ENCODE data around the gene IRF3. TPM values are rescaled to one million over a fixed set of nuclear protein-coding genes. Genes with fewer than 3 reads are reported as not detected.

Gene IRF3
- total RNA-seq, 2 donors from 2014 or later = 53.4 to 58.0 TPM

DNA sequence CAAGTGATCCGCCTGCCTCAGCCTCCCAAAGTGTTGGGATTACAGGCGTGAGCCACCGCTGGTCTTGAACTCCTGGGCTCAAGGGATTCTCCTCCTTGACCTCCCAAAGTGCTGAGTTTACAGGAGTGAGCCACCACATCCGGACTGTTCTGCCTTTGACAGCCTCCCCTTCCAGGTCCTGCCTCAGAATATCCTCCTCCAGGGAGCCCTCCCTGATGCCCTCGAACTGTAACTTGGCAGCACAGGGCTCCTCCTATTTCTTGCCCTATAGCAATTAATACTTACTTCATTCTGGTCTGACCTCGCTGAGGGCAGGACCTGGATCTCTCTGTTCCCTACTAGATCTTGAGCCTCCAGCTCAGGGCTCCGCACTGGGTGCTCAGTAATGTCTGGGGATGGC is 31.2 kb upstream of the IRF3 start:
- intact Hi-C loops (cut with DNase I) = no loop called here

DNA sequence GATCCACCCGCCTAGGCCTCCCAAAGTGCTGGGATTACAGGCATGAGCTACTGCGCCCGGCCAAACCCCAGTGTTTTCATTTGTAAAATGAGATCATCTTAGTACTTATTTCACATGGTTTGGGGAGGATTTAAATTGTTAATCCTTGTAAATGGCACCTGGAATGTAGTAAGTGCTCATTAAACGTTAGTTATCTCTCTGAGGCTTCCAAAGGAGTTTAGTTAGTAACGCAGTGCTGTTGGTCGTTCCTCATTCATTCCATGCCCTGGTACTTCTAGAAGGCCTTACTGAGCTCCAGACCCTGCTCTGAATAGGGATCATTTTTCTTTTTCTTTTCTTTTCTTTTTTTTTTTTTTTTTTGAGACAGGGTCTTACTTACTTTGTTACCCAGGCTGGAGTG is 30.5 kb upstream of the IRF3 start:
- Histone ChIP-seq H3K36me3 (no peaks in the 10 kb centered on the region), H3K27me3 (replicated peaks; ENCODE audit: insufficient read depth) (no peaks in the 10 kb centered on the region), H3K4me3 (no peak overlapping the region), H3K27ac (no peak overlapping the region), H3K9me3 (no peaks in the 10 kb centered on the region), H3K4me1 (replicated peaks) (no peaks in the 10 kb centered on the region)
- 85% methylated on average over 6 of the region's 6 CpGs for WGBS
- intact Hi-C loops (cut with DNase I) = no loop called here
- TF ChIP-seq POLR2AphosphoS5 (IDR thresholded peaks at IDR 0.05) (no peak), POLR2A (IDR thresholded peaks at IDR 0.05) (no peak)
- TF ChIP-seq, protein P1, sequence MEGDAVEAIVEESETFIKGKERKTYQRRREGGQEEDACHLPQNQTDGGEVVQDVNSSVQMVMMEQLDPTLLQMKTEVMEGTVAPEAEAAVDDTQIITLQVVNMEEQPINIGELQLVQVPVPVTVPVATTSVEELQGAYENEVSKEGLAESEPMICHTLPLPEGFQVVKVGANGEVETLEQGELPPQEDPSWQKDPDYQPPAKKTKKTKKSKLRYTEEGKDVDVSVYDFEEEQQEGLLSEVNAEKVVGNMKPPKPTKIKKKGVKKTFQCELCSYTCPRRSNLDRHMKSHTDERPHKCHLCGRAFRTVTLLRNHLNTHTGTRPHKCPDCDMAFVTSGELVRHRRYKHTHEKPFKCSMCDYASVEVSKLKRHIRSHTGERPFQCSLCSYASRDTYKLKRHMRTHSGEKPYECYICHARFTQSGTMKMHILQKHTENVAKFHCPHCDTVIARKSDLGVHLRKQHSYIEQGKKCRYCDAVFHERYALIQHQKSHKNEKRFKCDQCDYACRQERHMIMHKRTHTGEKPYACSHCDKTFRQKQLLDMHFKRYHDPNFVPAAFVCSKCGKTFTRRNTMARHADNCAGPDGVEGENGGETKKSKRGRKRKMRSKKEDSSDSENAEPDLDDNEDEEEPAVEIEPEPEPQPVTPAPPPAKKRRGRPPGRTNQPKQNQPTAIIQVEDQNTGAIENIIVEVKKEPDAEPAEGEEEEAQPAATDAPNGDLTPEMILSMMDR (IDR thresholded peaks at IDR 0.05) = no peak
- DNase-seq (ENCODE audit: low spot score) = no peak

More for the DNA sequence above, 31.2 kb upstream of the IRF3 start:
- Histone ChIP-seq H3K4me3 (no peak overlapping the region), H3K27me3 (replicated peaks; ENCODE audit: insufficient read depth) (no peaks in the 10 kb centered on the region), H3K27ac (no peak overlapping the region), H3K36me3 (no peaks in the 10 kb centered on the region), H3K9me3 (no peaks in the 10 kb centered on the region), H3K4me1 (replicated peaks) (no peaks in the 10 kb centered on the region)
- WGBS = 98% methylated on average over 7 of the region's 7 CpGs
- TF ChIP-seq, protein P1 (IDR thresholded peaks at IDR 0.05) = no peak
- TF ChIP-seq POLR2A (IDR thresholded peaks at IDR 0.05) = no peak
- no peak for TF ChIP-seq POLR2AphosphoS5 (IDR thresholded peaks at IDR 0.05)
- DNase-seq (ENCODE audit: low spot score) = no peak

DNA sequence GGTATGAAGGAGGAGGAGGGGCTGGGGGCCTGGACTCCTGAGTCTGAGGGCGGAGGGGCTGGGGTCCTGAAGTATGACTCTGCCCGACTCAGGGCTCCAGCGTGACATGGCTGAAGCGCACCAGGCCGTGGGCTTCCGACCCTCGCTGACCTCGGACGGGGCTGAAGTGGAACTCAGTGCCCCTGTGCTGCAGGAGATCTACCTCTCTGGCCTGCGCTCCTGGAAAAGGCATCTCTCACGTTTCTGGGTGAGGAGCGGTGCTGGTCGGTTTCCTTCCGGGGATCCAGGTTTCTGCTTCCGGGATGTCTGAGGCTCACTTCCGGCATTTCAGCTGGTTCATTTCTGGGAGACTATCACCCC is 26.5 kb upstream of the IRF3 start:
- Histone ChIP-seq H3K27ac (no peak overlapping the region), H3K36me3 (peaks cover 0 to 2% of the 10 kb centered on the region in 2 donors), H3K27me3 (replicated peaks; ENCODE audit: insufficient read depth) (no peaks in the 10 kb centered on the region), H3K9me3 (no peaks in the 10 kb centered on the region), H3K4me1 (replicated peaks) (no peaks in the 10 kb centered on the region), H3K4me3 (no peak overlapping the region)
- intact Hi-C loops (cut with DNase I) = loop anchor here (5.0 kb wide), 1 partner anchor 75 kb away; the partner anchor contains the start of gene AP2A1
- WGBS = 77% methylated on average over 16 of the region's 16 CpGs
- no peak for TF ChIP-seq POLR2A (IDR thresholded peaks at IDR 0.05)
- TF ChIP-seq, protein P1 (IDR thresholded peaks at IDR 0.05) = no peak
- no peak for TF ChIP-seq POLR2AphosphoS5 (IDR thresholded peaks at IDR 0.05)
- DNase-seq (ENCODE audit: low spot score) = no peak

DNA sequence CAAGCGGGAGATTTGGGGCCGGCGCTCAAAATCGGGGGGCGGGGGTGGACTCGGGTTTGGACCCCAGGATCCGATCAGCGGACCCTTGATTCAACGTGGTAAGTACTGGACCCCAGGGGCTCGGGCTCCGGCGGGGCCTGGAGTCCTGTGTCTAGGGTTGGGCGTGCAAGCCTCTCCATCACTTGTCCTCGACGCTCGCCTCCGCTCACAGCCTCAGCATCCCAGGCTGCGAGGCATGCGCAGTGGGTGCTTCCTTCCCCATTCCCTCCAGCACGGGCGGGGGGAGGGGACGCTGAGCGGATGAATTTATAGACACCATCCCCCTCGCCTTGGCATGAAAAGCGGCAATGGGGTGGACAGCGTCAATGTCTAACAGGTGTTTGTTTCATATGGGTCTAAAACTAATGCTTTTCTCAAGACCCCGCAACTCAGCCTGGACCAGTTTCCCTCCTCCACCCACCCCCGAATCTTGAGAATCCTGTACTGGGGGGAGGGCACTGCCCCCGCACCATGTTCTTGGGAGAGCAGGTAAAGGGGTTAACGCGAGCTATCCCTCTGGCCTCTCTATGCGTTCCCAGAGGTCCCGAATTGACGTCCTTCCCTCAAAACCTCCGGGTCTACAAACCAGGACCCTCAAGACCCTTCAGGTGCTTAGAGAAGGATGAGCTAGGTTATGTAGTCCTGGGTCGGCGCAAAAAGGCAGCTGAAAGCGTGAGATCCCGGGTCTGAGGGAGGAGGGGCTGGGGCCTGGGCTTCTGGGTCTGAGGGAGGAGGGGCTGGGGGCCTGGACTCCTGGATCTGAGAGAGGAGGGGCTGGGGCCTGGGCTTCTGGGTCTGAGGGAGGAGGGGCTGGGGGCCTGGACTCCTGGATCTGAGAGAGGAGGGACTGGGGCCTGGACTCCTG is 25.8 kb upstream of the IRF3 start:
- H3K4me3 ChIP-seq = peak overlapping the region; percentile 28 to 44
- WGBS = 13% methylated on average over 39 of the region's 39 CpGs
- intact Hi-C loops (cut with DNase I) = loop anchor here (5.0 kb wide), 1 partner anchor 76 kb away; the partner anchor contains the start of gene AP2A1
- no peaks in the 10 kb centered on the region for H3K9me3 ChIP-seq
- H3K4me1 ChIP-seq (replicated peaks) = no peaks in the 10 kb centered on the region
- TF ChIP-seq POLR2A (IDR thresholded peaks at IDR 0.05) (no peak), POLR2AphosphoS5 (IDR thresholded peaks at IDR 0.05) (no peak)
- TF ChIP-seq, protein P1 (IDR thresholded peaks at IDR 0.05) = no peak
- DNase-seq (ENCODE audit: low spot score) = no peak
- peaks cover 0 to 7% of the 10 kb centered on the region in 2 donors for H3K36me3 ChIP-seq
- H3K27me3 ChIP-seq (replicated peaks; ENCODE audit: insufficient read depth) = no peaks in the 10 kb centered on the region
- H3K27ac ChIP-seq = peak overlapping the region; percentile 58 to 68

Measured in prostate gland (tissue), 2 donors.